ENCODE measurements around the gene CPS1. TPM values are rescaled to one million over a fixed set of nuclear protein-coding genes. Genes with fewer than 3 reads are reported as not detected.

The CPS1 gene
- total and polyA plus RNA-seq, 2 experiments from 2014 or later = 5.5 to 11.0 TPM

DNA sequence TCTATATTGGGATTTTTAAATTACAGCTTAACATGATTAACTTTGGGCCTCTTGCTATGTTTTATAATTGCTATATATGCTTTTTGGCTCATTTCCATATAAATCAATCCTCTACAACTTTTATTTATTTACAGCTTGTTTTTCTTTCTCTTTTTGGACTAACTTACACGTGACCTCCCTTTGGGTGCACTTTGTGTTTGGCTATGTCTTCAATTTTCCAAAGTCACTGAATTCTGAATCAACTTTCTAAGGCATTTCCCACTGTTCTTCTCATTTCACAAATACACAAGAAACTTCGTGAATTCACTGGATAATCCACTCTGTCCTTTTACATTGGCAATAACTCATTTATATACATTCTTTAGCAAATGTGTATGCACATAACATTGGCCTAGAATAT, 5.4 kb upstream of the CPS1 start:
- no peaks in the 10 kb centered on the region for H3K9me2 ChIP-seq (ENCODE audit: insufficient read depth)
- Mint-ChIP-seq H3K4me3 (no peak overlapping the region), H3K9me3 (no peaks in the 10 kb centered on the region), H3K27me3 (ENCODE audit: insufficient read depth, low read depth, poor library complexity) (no peaks in the 10 kb centered on the region), H3K27ac (peak overlapping the region; percentile 31; the same call in 1 of the 2 replicates), H3K36me3 (ENCODE audit: low read depth) (no peaks in the 10 kb centered on the region), H3K4me1 (peaks cover 17% of the 10 kb centered on the region)
- no peaks in the 10 kb centered on the region for H4K20me1 ChIP-seq (replicated peaks; ENCODE audit: insufficient read depth)
- no peaks in the 10 kb centered on the region for H3K36me3 ChIP-seq (ENCODE audit: insufficient read depth)
- no peak overlapping the region for H3K4me3 ChIP-seq
- no peaks in the 10 kb centered on the region for H3K27me3 ChIP-seq (ENCODE audit: insufficient read depth)
- DNase-seq (ENCODE audit: low spot score) (no peak), ATAC-seq (no peak)
- H3K27ac ChIP-seq (ENCODE audit: low read depth) = no peak overlapping the region
- peaks cover 11% of the 10 kb centered on the region; the same call in 1 of the 2 replicates for H3K4me1 ChIP-seq (ENCODE audit: insufficient read depth)
- TF ChIP-seq CREB1 (CRISPR knock-in tag; IDR thresholded peaks at IDR 0.05; ENCODE audit: low read depth) = no peak
- TF ChIP-seq EZH2 (IDR thresholded peaks at IDR 0.05; ENCODE audit: low read depth, unreplicated experiment) = no peak
- no peak for TF ChIP-seq NANOG (IDR thresholded peaks at IDR 0.05; ENCODE audit: borderline replicate concordance)
- TF ChIP-seq POLR2AphosphoS5 (IDR thresholded peaks at IDR 0.05; ENCODE audit: low read depth) = no peak
- TF ChIP-seq EZH2phosphoT487 (IDR thresholded peaks at IDR 0.05; ENCODE audit: unreplicated experiment) = no peak
- TF ChIP-seq STAT1 (IDR thresholded peaks at IDR 0.05; ENCODE audit: unreplicated experiment) = no peak
- no peak for TF ChIP-seq ZNF114 (CRISPR knock-in tag; IDR thresholded peaks at IDR 0.05)
- TF ChIP-seq, protein P1, sequence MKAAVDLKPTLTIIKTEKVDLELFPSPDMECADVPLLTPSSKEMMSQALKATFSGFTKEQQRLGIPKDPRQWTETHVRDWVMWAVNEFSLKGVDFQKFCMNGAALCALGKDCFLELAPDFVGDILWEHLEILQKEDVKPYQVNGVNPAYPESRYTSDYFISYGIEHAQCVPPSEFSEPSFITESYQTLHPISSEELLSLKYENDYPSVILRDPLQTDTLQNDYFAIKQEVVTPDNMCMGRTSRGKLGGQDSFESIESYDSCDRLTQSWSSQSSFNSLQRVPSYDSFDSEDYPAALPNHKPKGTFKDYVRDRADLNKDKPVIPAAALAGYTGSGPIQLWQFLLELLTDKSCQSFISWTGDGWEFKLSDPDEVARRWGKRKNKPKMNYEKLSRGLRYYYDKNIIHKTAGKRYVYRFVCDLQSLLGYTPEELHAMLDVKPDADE (IDR thresholded peaks at IDR 0.05) = no peak
- TF ChIP-seq, protein P2, sequence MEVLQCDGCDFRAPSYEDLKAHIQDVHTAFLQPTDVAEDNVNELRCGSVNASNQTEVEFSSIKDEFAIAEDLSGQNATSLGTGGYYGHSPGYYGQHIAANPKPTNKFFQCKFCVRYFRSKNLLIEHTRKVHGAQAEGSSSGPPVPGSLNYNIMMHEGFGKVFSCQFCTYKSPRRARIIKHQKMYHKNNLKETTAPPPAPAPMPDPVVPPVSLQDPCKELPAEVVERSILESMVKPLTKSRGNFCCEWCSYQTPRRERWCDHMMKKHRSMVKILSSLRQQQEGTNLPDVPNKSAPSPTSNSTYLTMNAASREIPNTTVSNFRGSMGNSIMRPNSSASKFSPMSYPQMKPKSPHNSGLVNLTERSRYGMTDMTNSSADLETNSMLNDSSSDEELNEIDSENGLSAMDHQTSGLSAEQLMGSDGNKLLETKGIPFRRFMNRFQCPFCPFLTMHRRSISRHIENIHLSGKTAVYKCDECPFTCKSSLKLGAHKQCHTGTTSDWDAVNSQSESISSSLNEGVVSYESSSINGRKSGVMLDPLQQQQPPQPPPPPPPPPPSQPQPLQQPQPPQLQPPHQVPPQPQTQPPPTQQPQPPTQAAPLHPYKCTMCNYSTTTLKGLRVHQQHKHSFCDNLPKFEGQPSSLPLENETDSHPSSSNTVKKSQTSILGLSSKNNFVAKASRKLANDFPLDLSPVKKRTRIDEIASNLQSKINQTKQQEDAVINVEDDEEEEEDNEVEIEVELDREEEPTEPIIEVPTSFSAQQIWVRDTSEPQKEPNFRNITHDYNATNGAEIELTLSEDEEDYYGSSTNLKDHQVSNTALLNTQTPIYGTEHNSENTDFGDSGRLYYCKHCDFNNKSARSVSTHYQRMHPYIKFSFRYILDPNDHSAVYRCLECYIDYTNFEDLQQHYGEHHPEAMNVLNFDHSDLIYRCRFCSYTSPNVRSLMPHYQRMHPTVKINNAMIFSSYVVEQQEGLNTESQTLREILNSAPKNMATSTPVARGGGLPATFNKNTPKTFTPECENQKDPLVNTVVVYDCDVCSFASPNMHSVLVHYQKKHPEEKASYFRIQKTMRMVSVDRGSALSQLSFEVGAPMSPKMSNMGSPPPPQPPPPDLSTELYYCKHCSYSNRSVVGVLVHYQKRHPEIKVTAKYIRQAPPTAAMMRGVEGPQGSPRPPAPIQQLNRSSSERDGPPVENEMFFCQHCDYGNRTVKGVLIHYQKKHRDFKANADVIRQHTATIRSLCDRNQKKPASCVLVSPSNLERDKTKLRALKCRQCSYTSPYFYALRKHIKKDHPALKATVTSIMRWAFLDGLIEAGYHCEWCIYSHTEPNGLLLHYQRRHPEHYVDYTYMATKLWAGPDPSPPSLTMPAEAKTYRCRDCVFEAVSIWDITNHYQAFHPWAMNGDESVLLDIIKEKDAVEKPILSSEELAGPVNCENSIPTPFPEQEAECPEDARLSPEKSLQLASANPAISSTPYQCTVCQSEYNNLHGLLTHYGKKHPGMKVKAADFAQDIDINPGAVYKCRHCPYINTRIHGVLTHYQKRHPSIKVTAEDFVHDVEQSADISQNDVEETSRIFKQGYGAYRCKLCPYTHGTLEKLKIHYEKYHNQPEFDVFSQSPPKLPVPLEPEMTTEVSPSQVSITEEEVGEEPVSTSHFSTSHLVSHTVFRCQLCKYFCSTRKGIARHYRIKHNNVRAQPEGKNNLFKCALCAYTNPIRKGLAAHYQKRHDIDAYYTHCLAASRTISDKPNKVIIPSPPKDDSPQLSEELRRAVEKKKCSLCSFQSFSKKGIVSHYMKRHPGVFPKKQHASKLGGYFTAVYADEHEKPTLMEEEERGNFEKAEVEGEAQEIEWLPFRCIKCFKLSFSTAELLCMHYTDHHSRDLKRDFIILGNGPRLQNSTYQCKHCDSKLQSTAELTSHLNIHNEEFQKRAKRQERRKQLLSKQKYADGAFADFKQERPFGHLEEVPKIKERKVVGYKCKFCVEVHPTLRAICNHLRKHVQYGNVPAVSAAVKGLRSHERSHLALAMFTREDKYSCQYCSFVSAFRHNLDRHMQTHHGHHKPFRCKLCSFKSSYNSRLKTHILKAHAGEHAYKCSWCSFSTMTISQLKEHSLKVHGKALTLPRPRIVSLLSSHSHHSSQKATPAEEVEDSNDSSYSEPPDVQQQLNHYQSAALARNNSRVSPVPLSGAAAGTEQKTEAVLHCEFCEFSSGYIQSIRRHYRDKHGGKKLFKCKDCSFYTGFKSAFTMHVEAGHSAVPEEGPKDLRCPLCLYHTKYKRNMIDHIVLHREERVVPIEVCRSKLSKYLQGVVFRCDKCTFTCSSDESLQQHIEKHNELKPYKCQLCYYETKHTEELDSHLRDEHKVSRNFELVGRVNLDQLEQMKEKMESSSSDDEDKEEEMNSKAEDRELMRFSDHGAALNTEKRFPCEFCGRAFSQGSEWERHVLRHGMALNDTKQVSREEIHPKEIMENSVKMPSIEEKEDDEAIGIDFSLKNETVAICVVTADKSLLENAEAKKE (CRISPR knock-in tag; IDR thresholded peaks at IDR 0.05) = no peak
- TF ChIP-seq ZNF331 (CRISPR knock-in tag; IDR thresholded peaks at IDR 0.05; ENCODE audit: low read depth) = no peak
- TF ChIP-seq, protein P3, sequence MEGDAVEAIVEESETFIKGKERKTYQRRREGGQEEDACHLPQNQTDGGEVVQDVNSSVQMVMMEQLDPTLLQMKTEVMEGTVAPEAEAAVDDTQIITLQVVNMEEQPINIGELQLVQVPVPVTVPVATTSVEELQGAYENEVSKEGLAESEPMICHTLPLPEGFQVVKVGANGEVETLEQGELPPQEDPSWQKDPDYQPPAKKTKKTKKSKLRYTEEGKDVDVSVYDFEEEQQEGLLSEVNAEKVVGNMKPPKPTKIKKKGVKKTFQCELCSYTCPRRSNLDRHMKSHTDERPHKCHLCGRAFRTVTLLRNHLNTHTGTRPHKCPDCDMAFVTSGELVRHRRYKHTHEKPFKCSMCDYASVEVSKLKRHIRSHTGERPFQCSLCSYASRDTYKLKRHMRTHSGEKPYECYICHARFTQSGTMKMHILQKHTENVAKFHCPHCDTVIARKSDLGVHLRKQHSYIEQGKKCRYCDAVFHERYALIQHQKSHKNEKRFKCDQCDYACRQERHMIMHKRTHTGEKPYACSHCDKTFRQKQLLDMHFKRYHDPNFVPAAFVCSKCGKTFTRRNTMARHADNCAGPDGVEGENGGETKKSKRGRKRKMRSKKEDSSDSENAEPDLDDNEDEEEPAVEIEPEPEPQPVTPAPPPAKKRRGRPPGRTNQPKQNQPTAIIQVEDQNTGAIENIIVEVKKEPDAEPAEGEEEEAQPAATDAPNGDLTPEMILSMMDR (conservative IDR thresholded peaks at IDR 0.05; ENCODE audit: low read depth in 2 of 2) = no peak
- TF ChIP-seq JUNB (IDR thresholded peaks at IDR 0.05; ENCODE audit: unreplicated experiment) = no peak
- TF ChIP-seq, protein P4, sequence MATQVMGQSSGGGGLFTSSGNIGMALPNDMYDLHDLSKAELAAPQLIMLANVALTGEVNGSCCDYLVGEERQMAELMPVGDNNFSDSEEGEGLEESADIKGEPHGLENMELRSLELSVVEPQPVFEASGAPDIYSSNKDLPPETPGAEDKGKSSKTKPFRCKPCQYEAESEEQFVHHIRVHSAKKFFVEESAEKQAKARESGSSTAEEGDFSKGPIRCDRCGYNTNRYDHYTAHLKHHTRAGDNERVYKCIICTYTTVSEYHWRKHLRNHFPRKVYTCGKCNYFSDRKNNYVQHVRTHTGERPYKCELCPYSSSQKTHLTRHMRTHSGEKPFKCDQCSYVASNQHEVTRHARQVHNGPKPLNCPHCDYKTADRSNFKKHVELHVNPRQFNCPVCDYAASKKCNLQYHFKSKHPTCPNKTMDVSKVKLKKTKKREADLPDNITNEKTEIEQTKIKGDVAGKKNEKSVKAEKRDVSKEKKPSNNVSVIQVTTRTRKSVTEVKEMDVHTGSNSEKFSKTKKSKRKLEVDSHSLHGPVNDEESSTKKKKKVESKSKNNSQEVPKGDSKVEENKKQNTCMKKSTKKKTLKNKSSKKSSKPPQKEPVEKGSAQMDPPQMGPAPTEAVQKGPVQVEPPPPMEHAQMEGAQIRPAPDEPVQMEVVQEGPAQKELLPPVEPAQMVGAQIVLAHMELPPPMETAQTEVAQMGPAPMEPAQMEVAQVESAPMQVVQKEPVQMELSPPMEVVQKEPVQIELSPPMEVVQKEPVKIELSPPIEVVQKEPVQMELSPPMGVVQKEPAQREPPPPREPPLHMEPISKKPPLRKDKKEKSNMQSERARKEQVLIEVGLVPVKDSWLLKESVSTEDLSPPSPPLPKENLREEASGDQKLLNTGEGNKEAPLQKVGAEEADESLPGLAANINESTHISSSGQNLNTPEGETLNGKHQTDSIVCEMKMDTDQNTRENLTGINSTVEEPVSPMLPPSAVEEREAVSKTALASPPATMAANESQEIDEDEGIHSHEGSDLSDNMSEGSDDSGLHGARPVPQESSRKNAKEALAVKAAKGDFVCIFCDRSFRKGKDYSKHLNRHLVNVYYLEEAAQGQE (IDR thresholded peaks at IDR 0.05; ENCODE audit: unreplicated experiment) = no peak
- no peaks in the 10 kb centered on the region for H3K79me2 ChIP-seq (replicated peaks; ENCODE audit: insufficient read depth)
- H2AFZ ChIP-seq = no peak overlapping the region
- H3K4me2 ChIP-seq = no peak overlapping the region
- H3F3A ChIP-seq (replicated peaks; ENCODE audit: low read depth) = no peaks in the 10 kb centered on the region
